Brain microvascular endothelial cell (primary cell): ENCODE measurements around the gene CKLF.

Experiments used
- DNase-seq: peaks from one replicate; pipeline ENCODE4 v3.0.0-alpha.2; 2020
- H3K27ac ChIP-seq: fragments of 250-450 bp; sonication (Bioruptor Pico); 2 replicates; pipeline ENCODE4 v1.5.1; 2020; ENCODE audit warnings: mild to moderate bottlenecking, moderate library complexity
- H3K27me3 ChIP-seq: fragments of 250-450 bp; sonication (Bioruptor Pico); replicated peaks from 2 replicates; pipeline ENCODE4 v1.5.1; 2020; ENCODE audit warnings: mild to moderate bottlenecking
- H3K36me3 ChIP-seq: fragments of 250-450 bp; sonication (Bioruptor Pico); replicated peaks from 2 replicates; pipeline ENCODE4 v1.5.1; 2020; ENCODE audit warnings: mild to moderate bottlenecking
- H3K4me3 ChIP-seq: 2 replicates; pipeline ENCODE4 v1.5.1; 2011; ENCODE audit warnings: low read depth, mild to moderate bottlenecking, control low read depth, low read length, moderate library complexity
- CTCF ChIP-seq: IDR thresholded peaks from 2 replicates; pipeline ENCODE4 v1.5.1; 2011; ENCODE audit warnings: low read depth, mild to moderate bottlenecking, moderate library complexity, low read length, control low read depth, inconsistent platforms; ENCODE audit errors: missing control alignments
- in situ Hi-C: cut with HindIII; loops from 2 replicates; pipeline ENCODE4 v1.10.0; 2017; ENCODE audit warnings: low sequenced_read_pairs, low pct_ligation_motif_present

The CKLF gene

GRCh38 chr16:66544016-66544757 is 8.2 kb upstream of the CKLF start:
- H3K36me3 ChIP-seq, result no peaks in the 10 kb centered on the region
- no peak overlapping the region for H3K27ac ChIP-seq
- in situ Hi-C loops, result no loop called here
- no peak for DNase-seq
- no peak for TF ChIP-seq CTCF
- H3K27me3 ChIP-seq, result no peaks in the 10 kb centered on the region
- H3K4me3 ChIP-seq, result no peak overlapping the region

GRCh38 chr16:66547101-66547989 is 5.0 kb upstream of the CKLF start:
- no peak for DNase-seq
- no peak for TF ChIP-seq CTCF
- H3K36me3 ChIP-seq, result no peaks in the 10 kb centered on the region
- no peak overlapping the region for H3K27ac ChIP-seq
- H3K27me3 ChIP-seq, result no peaks in the 10 kb centered on the region
- no peak overlapping the region for H3K4me3 ChIP-seq
- in situ Hi-C loops, result no loop called here

GRCh38 chr16:66548068-66548467 is 4.3 kb upstream of the CKLF start:
- Histone ChIP-seq H3K36me3 (no peaks in the 10 kb centered on the region), H3K27ac (no peak overlapping the region), H3K27me3 (no peaks in the 10 kb centered on the region), H3K4me3 (no peak overlapping the region)
- TF ChIP-seq CTCF, result no peak
- in situ Hi-C loops, result no loop called here
- no peak for DNase-seq

- Histone ChIP-seq H3K36me3 (no peaks in the 10 kb centered on the region), H3K4me3 (peak overlapping the region; percentile 68), H3K27ac (no peak overlapping the region), H3K27me3 (no peaks in the 10 kb centered on the region)
- no peak for TF ChIP-seq CTCF
- in situ Hi-C loops, result no loop called here
- no peak for DNase-seq
These were observed 3.5 kb upstream of the CKLF start for GRCh38 chr16:66548868-66549267.

- H3K36me3 ChIP-seq, result no peaks in the 10 kb centered on the region
- peak; percentile 29 for TF ChIP-seq CTCF
These were observed 2.9 kb upstream of the CKLF start, which contains the start of gene TK2 for GRCh38 chr16:66549284-66550131. TK2 (minus strand) TSS chr16:66550122; CDS start chr16:66550061, 61 bp downstream.

More at GRCh38 chr16:66549284-66550131, 2.9 kb upstream of the CKLF start, which contains the start of gene TK2:
- Histone ChIP-seq H3K27ac (peak within 1 kb of the TSS; percentile 84), H3K4me3 (peak within 1 kb of the TSS; percentile 68), H3K27me3 (no peaks in the 10 kb centered on the region)
- in situ Hi-C loops, result no loop called here
- peak; percentile 62 for DNase-seq
